SK-N-MC (cell line): ENCODE results near the gene SULT1A2.

Source experiments
- EZH2 ChIP-seq: fragments of 200-600 bp; sonication (generic); IDR thresholded peaks from one replicate; pipeline ENCODE4 v1.6.1; 2017; ENCODE audit warnings: antibody characterized with exemption
- POLR2AphosphoS5 ChIP-seq: IDR thresholded peaks from 2 replicates; pipeline ENCODE4 v1.6.1; 2012; ENCODE audit warnings: mild to moderate bottlenecking, low read depth, low read length, borderline replicate concordance

DNA sequence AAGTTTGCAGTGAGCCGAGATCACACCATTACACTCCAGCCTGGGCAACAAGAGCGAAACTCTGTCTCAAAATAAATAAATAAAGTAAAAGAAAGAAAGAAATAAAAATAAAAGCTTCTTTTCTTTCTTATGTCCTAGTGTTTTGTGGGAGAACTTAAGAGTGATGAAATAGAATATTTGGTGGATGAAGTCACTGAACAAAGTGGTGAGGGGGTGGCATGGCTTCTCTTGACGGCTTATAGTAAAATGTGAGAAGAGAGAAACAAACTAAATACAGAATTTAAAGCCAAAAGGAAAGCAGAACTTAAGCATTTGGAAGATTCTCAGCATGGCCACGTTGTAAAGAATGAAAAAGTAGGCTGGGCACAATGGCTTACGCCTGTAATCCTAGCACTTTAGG, 27.8 kb downstream of the SULT1A2 start:
- no peak for TF ChIP-seq EZH2
- no peak for TF ChIP-seq POLR2AphosphoS5
